HEK293 (cell line): ENCODE results near the gene P2RX1.

Experiments used
- CTCF ChIA-PET: fragments of 350-600 bp; formaldehyde crosslinking; extraction: SDS; loops from one replicate; lab custom pipeline; 2021; ENCODE audit warnings: antibody characterized with exemption; lab: Yijun Ruan, JAX
- POLR2A ChIA-PET: fragments of 300-600 bp; formaldehyde crosslinking; extraction: SDS; loops from one replicate; lab custom pipeline; 2020; ENCODE audit warnings: antibody characterized with exemption, inconsistent platforms; lab: Yijun Ruan, JAX
- H3K27ac ChIP-seq: fragments of 200-500 bp; sonication (Bioruptor generic); 2 replicates; pipeline ENCODE4 v1.5.1; 2014; ENCODE audit warnings: low read depth, low read length, control low read depth, inconsistent platforms; ENCODE audit errors: extremely low read depth
- H3K36me3 ChIP-seq, 2 experiments: fragments of 200-500 bp in 1 of 2; sonication (Bioruptor generic) in 1 of 2; 1 replicate in 1 of 2; 2 replicates in 1 of 2; pipeline ENCODE4 v1.5.1; 2014 to 2017; ENCODE audit warnings: inconsistent platforms in 2 of 2, low read length in 2 of 2; ENCODE audit not compliant: control insufficient read depth in 2 of 2, insufficient read depth in 1 of 2
- H3K4me1 ChIP-seq: fragments of 200-500 bp; sonication (Bioruptor generic); 2 replicates; pipeline ENCODE4 v1.5.1; 2014; ENCODE audit warnings: mild to moderate bottlenecking, low read length, inconsistent platforms; ENCODE audit not compliant: control insufficient read depth, insufficient read depth
- H3K4me3 ChIP-seq: 2 replicates; pipeline ENCODE4 v1.5.1; 2011; ENCODE audit warnings: low read depth, mild to moderate bottlenecking, control low read depth, low read length, moderate library complexity
- H3K9me3 ChIP-seq: fragments of 200-500 bp; sonication (Bioruptor generic); 2 replicates; pipeline ENCODE4 v1.5.1; 2014; ENCODE audit warnings: low read depth, low read length, inconsistent platforms; ENCODE audit not compliant: control insufficient read depth, insufficient read depth
- BCL6B ChIP-seq: fragments of 450-650 bp; formaldehyde crosslinking; IDR thresholded peaks from 2 replicates; pipeline ENCODE4 v1.5.1; 2017; ENCODE audit warnings: missing biosample characterization, missing genetic modification characterization
- GLI4 ChIP-seq: fragments of 450-650 bp; formaldehyde crosslinking; IDR thresholded peaks from 2 replicates; pipeline ENCODE4 v1.5.1; 2016; ENCODE audit warnings: missing biosample characterization, missing genetic modification characterization
- GLIS1 ChIP-seq: fragments of 450-650 bp; formaldehyde crosslinking; IDR thresholded peaks from 2 replicates; pipeline ENCODE4 v1.5.1; 2016; ENCODE audit warnings: missing biosample characterization, missing genetic modification characterization
- HOXC10 ChIP-seq: sonication (generic); formaldehyde crosslinking; IDR thresholded peaks from 2 replicates; pipeline ENCODE4 v1.8.1; 2023; ENCODE audit warnings: mild to moderate bottlenecking, missing genetic modification reagents
- KLF1 ChIP-seq: fragments of 450-650 bp; formaldehyde crosslinking; IDR thresholded peaks from 2 replicates; pipeline ENCODE4 v1.5.1; 2016; ENCODE audit warnings: missing biosample characterization, missing genetic modification characterization
- KLF17 ChIP-seq: fragments of 450-650 bp; formaldehyde crosslinking; IDR thresholded peaks from 2 replicates; pipeline ENCODE4 v1.5.1; 2016; ENCODE audit warnings: missing biosample characterization, missing genetic modification characterization
- OSR2 ChIP-seq: fragments of 450-650 bp; formaldehyde crosslinking; IDR thresholded peaks from 2 replicates; pipeline ENCODE4 v1.5.1; 2016; ENCODE audit warnings: missing biosample characterization, missing genetic modification characterization
- PRDM1 ChIP-seq: fragments of 450-650 bp; formaldehyde crosslinking; IDR thresholded peaks from 2 replicates; pipeline ENCODE4; 2016; ENCODE audit warnings: missing biosample characterization, missing genetic modification characterization
- SP2 ChIP-seq: fragments of 450-650 bp; formaldehyde crosslinking; IDR thresholded peaks from 2 replicates; pipeline ENCODE4 v1.5.1; 2016; ENCODE audit warnings: missing biosample characterization, missing genetic modification characterization
- SP7 ChIP-seq: fragments of 450-650 bp; formaldehyde crosslinking; IDR thresholded peaks from 2 replicates; pipeline ENCODE4 v1.5.1; 2016; ENCODE audit warnings: missing biosample characterization, missing genetic modification characterization
- WT1 ChIP-seq: fragments of 450-650 bp; formaldehyde crosslinking; IDR thresholded peaks from 2 replicates; pipeline ENCODE4 v1.5.1; 2016; ENCODE audit warnings: missing biosample characterization, missing genetic modification characterization
- ZBTB10 ChIP-seq: fragments of 450-650 bp; formaldehyde crosslinking; IDR thresholded peaks from 2 replicates; pipeline ENCODE4 v1.5.1; 2016; ENCODE audit warnings: missing biosample characterization, missing genetic modification characterization
- ZBTB20 ChIP-seq: fragments of 450-650 bp; formaldehyde crosslinking; IDR thresholded peaks from 2 replicates; pipeline ENCODE4 v1.5.1; 2016; ENCODE audit warnings: missing biosample characterization, missing genetic modification characterization
- ZBTB21 ChIP-seq: fragments of 450-650 bp; formaldehyde crosslinking; IDR thresholded peaks from 2 replicates; pipeline ENCODE4 v1.5.1; 2017; ENCODE audit warnings: missing biosample characterization, missing genetic modification characterization
- ZIC2 ChIP-seq: fragments of 450-650 bp; formaldehyde crosslinking; IDR thresholded peaks from 2 replicates; pipeline ENCODE4 v1.5.1; 2016; ENCODE audit warnings: missing biosample characterization, missing genetic modification characterization
- ZNF2 ChIP-seq: fragments of 450-650 bp; formaldehyde crosslinking; IDR thresholded peaks from 2 replicates; pipeline ENCODE4 v1.5.1; 2016; ENCODE audit warnings: missing biosample characterization, missing genetic modification characterization
- ZNF211 ChIP-seq: fragments of 450-650 bp; formaldehyde crosslinking; IDR thresholded peaks from 2 replicates; pipeline ENCODE4 v1.5.1; 2016; ENCODE audit warnings: low read depth, missing biosample characterization, missing genetic modification characterization
- ZNF223 ChIP-seq: fragments of 450-650 bp; formaldehyde crosslinking; IDR thresholded peaks from 2 replicates; pipeline ENCODE4 v1.5.1; 2016; ENCODE audit warnings: missing biosample characterization, missing genetic modification characterization
- ZNF311 ChIP-seq: fragments of 450-650 bp; formaldehyde crosslinking; IDR thresholded peaks from 2 replicates; pipeline ENCODE4 v1.5.1; 2017; ENCODE audit warnings: missing biosample characterization, missing genetic modification characterization, borderline replicate concordance
- ZNF394 ChIP-seq: fragments of 450-650 bp; formaldehyde crosslinking; IDR thresholded peaks from 2 replicates; pipeline ENCODE4 v1.5.1; 2016; ENCODE audit warnings: missing biosample characterization, missing genetic modification characterization, mild to moderate bottlenecking, moderate library complexity, borderline replicate concordance
- ZNF404 ChIP-seq: fragments of 450-650 bp; formaldehyde crosslinking; IDR thresholded peaks from 2 replicates; pipeline ENCODE4 v1.5.1; 2017; ENCODE audit warnings: missing biosample characterization, missing genetic modification characterization
- ZNF600 ChIP-seq: fragments of 450-650 bp; formaldehyde crosslinking; IDR thresholded peaks from 2 replicates; pipeline ENCODE4 v1.5.1; 2016; ENCODE audit warnings: missing biosample characterization, missing genetic modification characterization
- ZNF621 ChIP-seq: fragments of 450-650 bp; formaldehyde crosslinking; IDR thresholded peaks from 2 replicates; pipeline ENCODE4 v1.5.1; 2017; ENCODE audit warnings: missing biosample characterization, missing genetic modification characterization
- ZNF629 ChIP-seq: fragments of 450-650 bp; formaldehyde crosslinking; IDR thresholded peaks from 2 replicates; pipeline ENCODE4 v1.5.1; 2017; ENCODE audit warnings: missing biosample characterization, missing genetic modification characterization
- ZNF639 ChIP-seq: fragments of 450-650 bp; formaldehyde crosslinking; IDR thresholded peaks from 2 replicates; pipeline ENCODE4 v1.5.1; 2016; ENCODE audit warnings: missing biosample characterization, missing genetic modification characterization
- ZNF776 ChIP-seq: fragments of 450-650 bp; formaldehyde crosslinking; IDR thresholded peaks from 2 replicates; pipeline ENCODE4 v1.5.0; 2017; ENCODE audit warnings: missing biosample characterization, missing genetic modification characterization, borderline replicate concordance
- ZNF843 ChIP-seq: fragments of 450-650 bp; formaldehyde crosslinking; IDR thresholded peaks from 2 replicates; pipeline ENCODE4 v1.5.1; 2016; ENCODE audit warnings: missing biosample characterization, missing genetic modification characterization
- TF ChIP-seq, protein P1 (sequence below): fragments of 450-650 bp; formaldehyde crosslinking; IDR thresholded peaks from 2 replicates; pipeline ENCODE4 v1.5.1; 2016; ENCODE audit warnings: missing biosample characterization, missing genetic modification characterization

The P2RX1 gene

GRCh38 chr17:3927628-3928340, 11.5 kb upstream of the P2RX1 start (continued):
- TF ChIP-seq ZNF621: no peak
- TF ChIP-seq ZBTB10 (tag by site-specific recombination): no peak
- no peak for TF ChIP-seq ZNF600 (tag by site-specific recombination)
- TF ChIP-seq ZNF2 (tag by site-specific recombination): no peak
- no peak for TF ChIP-seq PRDM1 (tag by site-specific recombination)
- TF ChIP-seq ZBTB21 (tag by site-specific recombination): no peak
- no peak for TF ChIP-seq ZNF223 (tag by site-specific recombination)
- no peak for TF ChIP-seq ZNF639
- no peak for TF ChIP-seq ZNF394 (tag by site-specific recombination)
- TF ChIP-seq, protein P1, sequence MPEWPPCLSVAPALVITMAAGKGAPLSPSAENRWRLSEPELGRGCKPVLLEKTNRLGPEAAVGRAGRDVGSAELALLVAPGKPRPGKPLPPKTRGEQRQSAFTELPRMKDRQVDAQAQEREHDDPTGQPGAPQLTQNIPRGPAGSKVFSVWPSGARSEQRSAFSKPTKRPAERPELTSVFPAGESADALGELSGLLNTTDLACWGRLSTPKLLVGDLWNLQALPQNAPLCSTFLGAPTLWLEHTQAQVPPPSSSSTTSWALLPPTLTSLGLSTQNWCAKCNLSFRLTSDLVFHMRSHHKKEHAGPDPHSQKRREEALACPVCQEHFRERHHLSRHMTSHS: no peak
- TF ChIP-seq ZNF404 (tag by site-specific recombination): no peak
- TF ChIP-seq ZBTB20 (tag by site-specific recombination): no peak
- TF ChIP-seq ZNF311 (tag by site-specific recombination): no peak
- no peak for TF ChIP-seq ZNF211 (tag by site-specific recombination)
- TF ChIP-seq ZNF776 (tag by site-specific recombination): no peak
- peak; percentile 35; the same call in 1 of the 2 replicates for TF ChIP-seq GLIS1 (tag by site-specific recombination)
- TF ChIP-seq OSR2 (tag by site-specific recombination): no peak
- no peak for TF ChIP-seq ZNF629 (tag by site-specific recombination)

DNA sequence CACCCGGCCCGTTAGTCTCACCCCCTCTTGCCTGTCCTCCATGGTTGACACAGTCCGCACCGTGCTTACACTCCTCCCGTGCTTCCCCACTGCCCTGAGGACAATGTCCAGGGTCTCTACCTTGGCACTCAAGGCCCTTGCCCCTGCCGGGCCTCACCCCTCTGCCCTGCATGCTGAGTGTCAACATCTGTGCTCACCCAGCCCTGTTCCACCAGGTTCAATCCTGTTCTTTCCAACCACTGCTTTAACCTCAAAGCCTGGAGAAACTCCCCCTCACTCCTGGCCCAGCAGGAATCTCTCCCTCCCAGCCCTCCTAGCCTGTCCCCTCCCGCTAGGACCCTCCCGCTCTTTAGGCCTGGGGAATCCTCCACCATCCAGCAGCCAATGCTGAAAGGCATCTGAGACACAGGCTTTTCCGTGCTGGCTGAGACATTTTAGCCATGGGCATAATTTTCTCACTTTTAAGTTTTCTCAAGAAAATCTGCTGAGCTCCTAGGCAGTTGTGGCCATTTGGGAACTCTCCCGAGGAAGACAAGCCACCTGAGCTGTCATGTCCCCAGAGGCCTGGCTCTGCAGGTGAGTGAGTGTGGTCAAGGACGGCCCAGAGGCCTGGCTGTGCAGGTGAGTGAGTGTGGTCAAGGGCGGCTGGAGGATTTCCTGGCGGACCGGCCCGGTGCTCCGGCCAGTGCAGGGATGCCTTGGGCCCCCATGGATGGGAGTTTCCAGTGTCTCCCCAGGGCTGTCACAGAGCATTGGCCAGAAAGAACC, 10.8 kb upstream of the P2RX1 start:
- H3K36me3 ChIP-seq: no peaks in the 10 kb centered on the region
- CTCF ChIA-PET: interaction anchor here (0.6 to 4.3 kb wide), 8 partner anchors 7 to 698 kb away, joined by 3 to 35 read pairs (median 3); partner anchors contain the start of gene P2RX1
- no peak overlapping the region for H3K4me3 ChIP-seq
- no peaks in the 10 kb centered on the region for H3K4me1 ChIP-seq
- no peak overlapping the region for H3K27ac ChIP-seq
- peak; percentile 20; the same call in 1 of the 2 replicates for TF ChIP-seq ZIC2 (tag by site-specific recombination)
- TF ChIP-seq SP7 (tag by site-specific recombination): peak; percentile 38; the same call in 1 of the 2 replicates
- peak; percentile 59 for TF ChIP-seq KLF17 (tag by site-specific recombination)
- TF ChIP-seq KLF1 (tag by site-specific recombination): peak; percentile 17; the same call in 1 of the 2 replicates
- peak; percentile 24; the same call in 1 of the 2 replicates for TF ChIP-seq SP2 (tag by site-specific recombination)
- TF ChIP-seq BCL6B: no peak
- TF ChIP-seq HOXC10 (CRISPR knock-in tag): no peak
- peak; percentile 72; the same call in 1 of the 2 replicates for TF ChIP-seq GLI4 (tag by site-specific recombination)
- TF ChIP-seq WT1: peak; percentile 67; the same call in 1 of the 2 replicates
- no peak for TF ChIP-seq ZNF843 (tag by site-specific recombination)
- POLR2A ChIA-PET: interaction anchor here (0.5 kb wide), 1 partner anchor 439 kb away, joined by 3 read pairs; no protein-coding TSS in a partner anchor
- no peaks in the 10 kb centered on the region for H3K9me3 ChIP-seq
